ENCODE data around the gene ALDH1A3.

Gene ALDH1A3

DNA sequence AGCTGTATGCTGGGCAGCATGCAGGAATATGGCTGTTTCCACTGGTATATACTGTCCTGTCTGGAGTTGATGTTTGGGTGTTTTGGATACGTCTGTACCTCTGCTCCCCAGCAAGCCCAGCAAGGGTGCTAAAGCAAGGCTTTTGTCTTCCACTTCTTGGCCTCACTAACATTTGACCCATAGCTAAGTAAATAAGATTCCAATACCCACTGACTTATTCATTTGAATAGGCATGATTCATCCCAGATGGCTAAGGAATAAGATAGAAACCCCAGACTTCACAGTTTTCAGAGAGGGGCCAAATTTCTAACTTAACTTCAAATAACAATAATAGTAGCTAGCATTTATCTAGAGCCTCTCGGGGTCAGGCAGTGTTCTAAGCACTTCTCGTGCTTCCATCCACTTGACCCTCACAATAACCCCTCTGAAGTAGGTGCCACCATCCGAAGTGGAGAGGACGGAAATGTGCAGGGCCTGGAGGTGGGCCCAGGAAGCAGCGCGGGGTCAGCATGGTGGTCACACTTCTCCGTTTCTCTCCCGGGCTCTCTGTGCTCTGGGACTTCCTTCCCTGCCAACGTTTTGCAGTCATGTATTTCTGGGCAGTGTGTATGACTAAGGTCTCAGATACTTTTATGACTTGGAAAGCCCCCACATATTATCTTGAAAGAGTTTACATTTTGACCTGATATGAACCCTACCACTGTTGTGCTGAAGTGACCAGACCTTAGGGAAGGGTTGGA, 78.9 kb downstream of the ALDH1A3 start:
- peak; percentile 60 for DNase-seq

DNA sequence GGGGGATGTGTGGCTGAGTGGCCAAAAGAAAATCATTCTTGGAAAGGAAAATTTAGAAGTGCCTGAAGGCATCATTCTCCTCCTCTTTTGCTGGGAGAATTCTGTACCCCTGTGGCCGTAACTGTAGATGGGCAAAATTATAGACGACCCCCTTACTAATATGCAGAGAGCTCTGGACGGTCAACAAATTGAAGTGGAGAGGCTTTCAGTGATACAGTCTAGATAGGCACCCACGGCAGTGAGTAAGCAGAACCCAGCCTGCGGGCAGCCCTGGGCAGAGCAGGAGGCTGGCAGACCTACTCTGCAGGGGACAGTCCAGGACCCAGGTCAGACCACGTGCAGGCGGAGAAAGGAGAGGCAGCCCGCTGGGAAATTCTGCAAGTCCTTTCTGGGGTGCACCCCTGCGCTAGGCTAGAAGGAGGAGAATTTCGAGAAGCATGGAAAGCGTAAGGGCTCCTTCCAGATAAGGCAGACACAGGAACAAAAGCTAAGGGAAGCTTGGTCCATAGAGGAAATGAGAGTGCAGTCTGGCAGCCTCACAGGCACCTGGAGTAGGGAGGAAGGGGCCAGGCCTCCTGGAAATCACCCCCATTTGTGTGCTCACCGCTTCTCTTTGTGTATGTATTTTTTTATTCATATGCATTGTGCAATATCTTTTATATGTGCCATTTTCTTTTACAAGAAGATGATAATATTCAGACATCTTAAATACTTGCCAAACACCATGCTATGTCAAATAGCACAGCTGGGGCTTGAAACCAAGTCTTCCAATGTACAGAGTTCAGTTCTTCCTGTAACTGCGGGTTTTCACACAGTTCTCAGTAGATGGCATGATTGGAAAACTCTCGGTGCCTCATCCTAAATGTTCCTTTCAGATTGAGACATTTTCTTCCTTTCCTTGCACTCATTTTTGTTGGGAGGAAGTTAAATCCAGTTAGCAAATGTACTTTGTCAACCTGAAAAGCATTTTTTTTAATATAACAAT, 79.7 kb downstream of the ALDH1A3 start:
- no peak for DNase-seq

All from fibroblast of upper back skin (primary cell).